Sigmoid colon (tissue), 7 donors: ENCODE data around the gene CCDC57. TPM values are rescaled to one million over a fixed set of nuclear protein-coding genes. Genes with fewer than 3 reads are reported as not detected.

ENCODE experiments used
- DNase-seq: peaks from one replicate; pipeline ENCODE4 v3.0.0-alpha.2; 2019
- H3K27ac ChIP-seq, 4 donors: fragments of 200-600 bp; sonication (generic); one replicate each; pipeline ENCODE4 v1.5.1; 2016 to 2019; ENCODE audit warnings: mild to moderate bottlenecking in 1 of 4
- H3K27me3 ChIP-seq, 3 donors: fragments of 200-600 bp; sonication (generic); one replicate each; pipeline ENCODE4 v1.5.1; 2019; ENCODE audit warnings: mild to moderate bottlenecking in 1 of 3
- H3K36me3 ChIP-seq, 4 donors: fragments of 200-600 bp; sonication (generic); one replicate each; pipeline ENCODE4 v1.5.1; 2016 to 2019
- H3K4me1 ChIP-seq, 4 donors: fragments of 200-600 bp; sonication (generic); one replicate each; pipeline ENCODE4 v1.5.1; 2017 to 2019
- H3K4me3 ChIP-seq, 4 donors: fragments of 200-600 bp; sonication (generic); one replicate each; pipeline ENCODE4 v1.5.1; 2017 to 2019; ENCODE audit warnings: mild to moderate bottlenecking in 2 of 4, moderate library complexity in 1 of 4
- H3K9me3 ChIP-seq, 4 donors: fragments of 200-600 bp in 3 of 4; sonication (generic) in 3 of 4; one replicate each; pipeline versions ENCODE4 v1.5.1 to v1.6.1; 2013 to 2019
- EP300 ChIP-seq, 4 donors: sonication (generic); formaldehyde crosslinking; IDR thresholded peaks; one replicate each; pipeline ENCODE4 v1.6.1; 2017; ENCODE audit warnings: antibody characterized with exemption in 4 of 4
- POLR2A ChIP-seq, 2 donors: fragments of 450-650 bp; IDR thresholded peaks; one replicate each; pipeline ENCODE4 v1.6.1; 2016; ENCODE audit warnings: antibody characterized with exemption in 2 of 2, mild to moderate bottlenecking in 2 of 2, moderate library complexity in 2 of 2
- POLR2AphosphoS5 ChIP-seq, 4 donors: sonication (generic); formaldehyde crosslinking; IDR thresholded peaks; one replicate each; pipeline ENCODE4 v1.6.1; 2017; ENCODE audit warnings: antibody characterized with exemption in 4 of 4
- WGBS, 2 donors: extraction: QIAGEN DNeasy Blood & Tissue Kit; methylation state at CpG; one replicate each; pipeline ENCODE4 v1.1.7; 2013; 5-methylcytosine and 5-hydroxymethylcytosine counted together
- intact Hi-C: fragments of 100-400 bp; cut with DNase I; formaldehyde crosslinking; loops from one replicate; pipeline ENCODE4 v1.15.1; 2023
- polyA plus RNA-seq, 3 donors: library from polyadenylated mRNA; stranded (reverse); fragments of 200-250 nt; gene quantifications; one replicate each; pipeline ENCODE4 v1.2.3, GENCODE V29; 2013
- total RNA-seq, 4 donors: library from RNA; depleted of rRNA; stranded (reverse); fragments of >200 nt; gene quantifications; one replicate each; pipeline ENCODE4 v1.1.0, GENCODE V29; 2016
- TF ChIP-seq, protein P1 (sequence below), 4 experiments: fragments of 450-650 bp in 3 of 4; fragments of 200-600 bp in 1 of 4; IDR thresholded peaks; one replicate each; pipeline ENCODE4 v1.5.1; 2016 to 2019; ENCODE audit warnings: antibody characterized with exemption in 4 of 4, mild to moderate bottlenecking in 3 of 4, moderate library complexity in 2 of 4
- donor health status: healthy with polysubstance abuse.
- donor health status: Bipolar disorder and iron deficiency.
- donor health status: healthy.

CCDC57 gene
- total and polyA plus RNA-seq, 7 donors = 13.3 to 47.8 (median 24.4) TPM

DNA sequence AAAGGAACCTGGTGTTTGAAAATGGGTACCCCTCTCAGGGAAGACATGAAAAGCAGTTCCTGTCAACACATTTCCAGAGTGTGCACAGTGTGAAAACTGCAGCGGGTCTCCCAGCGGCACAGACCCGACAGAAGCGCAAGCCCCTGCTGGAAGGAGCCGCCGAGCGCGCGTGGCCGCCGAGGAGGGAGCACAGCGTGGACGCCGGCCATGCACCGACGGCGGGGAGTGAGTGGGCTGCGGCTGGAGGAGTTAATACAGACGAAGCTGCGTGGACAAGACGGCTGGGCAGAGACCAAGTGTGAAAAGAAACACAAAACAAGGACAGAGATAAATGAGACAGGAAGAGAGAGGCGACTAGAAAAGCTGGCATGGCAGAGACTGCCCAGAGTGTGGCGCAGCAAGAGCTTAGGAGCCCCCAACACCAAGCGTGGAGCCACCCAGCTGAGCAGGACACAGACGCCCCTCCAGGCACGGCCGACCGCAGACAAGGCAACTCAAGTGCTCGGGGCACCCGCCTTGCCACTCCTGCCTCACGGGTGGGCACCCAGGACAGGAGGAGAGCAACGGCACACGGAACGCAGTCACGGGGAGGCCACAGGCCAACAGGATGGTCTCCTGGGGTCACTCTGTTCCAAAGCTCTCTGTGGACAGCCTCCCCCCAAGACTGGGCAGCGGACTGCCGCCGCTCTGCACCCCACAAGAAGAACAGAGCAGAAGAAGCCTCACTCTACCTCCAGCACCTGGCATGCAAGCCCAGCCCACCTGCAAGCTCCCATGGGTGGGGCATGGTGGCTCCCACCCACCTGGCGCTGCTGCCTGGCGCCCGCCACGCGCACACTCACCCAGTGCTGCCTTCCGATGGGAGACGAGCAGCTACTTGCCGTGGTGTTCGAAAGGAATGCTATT lies 32.7 kb upstream of the CCDC57 start:
- Histone ChIP-seq H3K4me1 (peaks cover 0 to 86% (median 80%) of the 10 kb centered on the region in 4 donors), H3K27ac (peak overlapping the region; percentile 79 to 90 (median 86)), H3K27me3 (no peaks in the 10 kb centered on the region), H3K9me3 (no peaks in the 10 kb centered on the region), H3K36me3 (peaks cover 39 to 71% (median 47%) of the 10 kb centered on the region in 4 donors), H3K4me3 (no peak overlapping the region)
- DNase-seq = peak; percentile 73
- WGBS, 2 donors = 90 to 93% methylated on average over 47 of the region's 47 CpGs
- intact Hi-C loops = loop anchor here (2.0 kb wide), 1 partner anchor 21 kb away; no protein-coding TSS in a partner anchor
- TF ChIP-seq EP300 (IDR thresholded peaks at IDR 0.05) (no peak), POLR2A (IDR thresholded peaks at IDR 0.05) (no peak), POLR2AphosphoS5 (IDR thresholded peaks at IDR 0.05) (no peak)
- TF ChIP-seq, protein P1, sequence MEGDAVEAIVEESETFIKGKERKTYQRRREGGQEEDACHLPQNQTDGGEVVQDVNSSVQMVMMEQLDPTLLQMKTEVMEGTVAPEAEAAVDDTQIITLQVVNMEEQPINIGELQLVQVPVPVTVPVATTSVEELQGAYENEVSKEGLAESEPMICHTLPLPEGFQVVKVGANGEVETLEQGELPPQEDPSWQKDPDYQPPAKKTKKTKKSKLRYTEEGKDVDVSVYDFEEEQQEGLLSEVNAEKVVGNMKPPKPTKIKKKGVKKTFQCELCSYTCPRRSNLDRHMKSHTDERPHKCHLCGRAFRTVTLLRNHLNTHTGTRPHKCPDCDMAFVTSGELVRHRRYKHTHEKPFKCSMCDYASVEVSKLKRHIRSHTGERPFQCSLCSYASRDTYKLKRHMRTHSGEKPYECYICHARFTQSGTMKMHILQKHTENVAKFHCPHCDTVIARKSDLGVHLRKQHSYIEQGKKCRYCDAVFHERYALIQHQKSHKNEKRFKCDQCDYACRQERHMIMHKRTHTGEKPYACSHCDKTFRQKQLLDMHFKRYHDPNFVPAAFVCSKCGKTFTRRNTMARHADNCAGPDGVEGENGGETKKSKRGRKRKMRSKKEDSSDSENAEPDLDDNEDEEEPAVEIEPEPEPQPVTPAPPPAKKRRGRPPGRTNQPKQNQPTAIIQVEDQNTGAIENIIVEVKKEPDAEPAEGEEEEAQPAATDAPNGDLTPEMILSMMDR (IDR thresholded peaks at IDR 0.05) = no peak

DNA sequence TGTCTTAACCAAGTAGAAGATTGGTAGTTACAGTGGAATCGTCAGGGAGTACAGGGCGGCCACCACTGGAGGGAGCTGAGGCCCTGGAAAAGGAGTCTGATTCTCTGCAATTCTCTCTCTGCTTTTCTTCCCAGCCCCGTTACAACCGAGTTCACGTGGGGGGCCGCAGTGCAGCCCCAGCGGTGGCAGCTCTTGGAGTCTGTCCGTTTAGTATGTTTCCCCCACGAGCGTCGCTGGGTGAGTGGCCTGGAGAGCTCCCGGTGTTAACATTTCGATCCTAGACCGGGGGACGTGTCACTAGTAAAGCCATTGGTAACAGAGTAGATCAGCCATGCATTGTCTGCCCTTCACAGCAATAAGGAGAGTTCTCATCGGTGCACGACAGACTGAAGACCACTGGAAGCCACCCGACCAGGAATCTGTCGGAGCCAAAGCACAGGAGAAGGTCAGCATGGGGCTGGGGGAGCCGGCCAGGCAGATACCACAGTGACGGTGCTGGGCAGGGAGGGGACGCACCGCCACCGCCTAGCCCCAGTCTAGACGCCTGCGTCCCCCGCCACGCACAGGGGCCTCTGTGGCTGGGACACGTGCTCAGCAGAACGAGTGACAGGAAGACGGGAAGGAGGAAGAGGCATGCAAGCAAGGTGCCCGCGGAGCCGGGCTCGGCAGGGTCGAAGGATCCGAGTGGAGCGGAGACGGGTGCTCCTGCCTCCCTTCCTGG lies 31.9 kb upstream of the CCDC57 start:
- TF ChIP-seq, protein P1 (IDR thresholded peaks at IDR 0.05) = peak; percentile 44 to 66 (median 56)
- TF ChIP-seq POLR2A (IDR thresholded peaks at IDR 0.05) (no peak), EP300 (IDR thresholded peaks at IDR 0.05) (no peak), POLR2AphosphoS5 (IDR thresholded peaks at IDR 0.05) (no peak)
- peak overlapping the region in 3 of 4 donors; percentile 86 to 90 (median 86) for H3K27ac ChIP-seq
- 77 to 86% methylated on average over 39 of the region's 39 CpGs for WGBS, 2 donors

DNA sequence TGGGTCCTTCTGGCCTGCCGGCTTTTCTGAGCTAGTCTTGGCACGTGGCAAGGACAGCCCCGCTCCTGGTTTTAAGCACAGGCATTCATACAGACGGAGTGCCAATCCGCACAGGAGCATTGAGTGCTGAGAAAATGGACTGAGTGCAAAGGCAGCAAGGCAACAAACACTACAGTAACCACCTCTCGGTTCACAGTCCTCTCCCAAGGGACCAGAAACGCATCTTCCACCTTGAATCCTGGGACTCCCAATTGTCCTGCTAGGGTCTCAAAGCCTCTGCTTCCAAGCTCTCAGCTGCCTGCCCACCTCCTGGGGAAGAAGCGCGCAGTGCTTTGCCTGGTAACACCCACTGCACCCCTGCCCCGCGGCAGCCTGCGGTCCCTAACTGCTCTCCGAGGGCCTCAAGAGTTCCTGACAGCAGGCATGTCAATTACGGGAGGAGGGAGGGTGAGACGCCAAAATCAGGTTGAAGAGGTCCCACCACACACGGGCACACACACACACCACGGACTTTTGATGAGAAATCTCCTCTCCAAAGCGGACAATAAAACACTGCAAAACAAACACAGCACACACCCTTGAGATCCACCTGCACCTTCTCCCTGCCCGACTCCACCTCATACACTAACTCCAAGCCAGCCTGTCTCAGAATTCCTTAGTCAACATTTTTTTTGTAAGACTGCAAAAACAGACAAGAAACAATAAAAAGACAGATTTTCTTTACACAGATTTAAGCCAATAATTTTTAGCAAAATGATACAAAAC lies 31.2 kb upstream of the CCDC57 start:
- Histone ChIP-seq H3K4me1 (peaks cover 0 to 95% (median 89%) of the 10 kb centered on the region in 4 donors), H3K27ac (peak overlapping the region; percentile 81 to 90 (median 86)), H3K4me3 (no peak overlapping the region), H3K27me3 (no peaks in the 10 kb centered on the region), H3K9me3 (no peaks in the 10 kb centered on the region), H3K36me3 (peaks cover 23 to 68% (median 34%) of the 10 kb centered on the region in 4 donors)
- WGBS, 2 donors = 63 to 88% methylated on average over 19 of the region's 19 CpGs
- DNase-seq = peak; percentile 53
- no peak for TF ChIP-seq EP300 (IDR thresholded peaks at IDR 0.05)
- no peak for TF ChIP-seq POLR2AphosphoS5 (IDR thresholded peaks at IDR 0.05)
- TF ChIP-seq, protein P1 (IDR thresholded peaks at IDR 0.05) = no peak
- no peak for TF ChIP-seq POLR2A (IDR thresholded peaks at IDR 0.05)
- intact Hi-C loops = no loop called here

More for the DNA sequence above, 31.9 kb upstream of the CCDC57 start:
- Histone ChIP-seq H3K36me3 (peaks cover 30 to 68% (median 40%) of the 10 kb centered on the region in 4 donors), H3K27me3 (no peaks in the 10 kb centered on the region), H3K9me3 (no peaks in the 10 kb centered on the region), H3K4me1 (peaks cover 0 to 88% (median 81%) of the 10 kb centered on the region in 4 donors), H3K4me3 (no peak overlapping the region)
- DNase-seq = peak; percentile 69
- intact Hi-C loops = no loop called here

DNA sequence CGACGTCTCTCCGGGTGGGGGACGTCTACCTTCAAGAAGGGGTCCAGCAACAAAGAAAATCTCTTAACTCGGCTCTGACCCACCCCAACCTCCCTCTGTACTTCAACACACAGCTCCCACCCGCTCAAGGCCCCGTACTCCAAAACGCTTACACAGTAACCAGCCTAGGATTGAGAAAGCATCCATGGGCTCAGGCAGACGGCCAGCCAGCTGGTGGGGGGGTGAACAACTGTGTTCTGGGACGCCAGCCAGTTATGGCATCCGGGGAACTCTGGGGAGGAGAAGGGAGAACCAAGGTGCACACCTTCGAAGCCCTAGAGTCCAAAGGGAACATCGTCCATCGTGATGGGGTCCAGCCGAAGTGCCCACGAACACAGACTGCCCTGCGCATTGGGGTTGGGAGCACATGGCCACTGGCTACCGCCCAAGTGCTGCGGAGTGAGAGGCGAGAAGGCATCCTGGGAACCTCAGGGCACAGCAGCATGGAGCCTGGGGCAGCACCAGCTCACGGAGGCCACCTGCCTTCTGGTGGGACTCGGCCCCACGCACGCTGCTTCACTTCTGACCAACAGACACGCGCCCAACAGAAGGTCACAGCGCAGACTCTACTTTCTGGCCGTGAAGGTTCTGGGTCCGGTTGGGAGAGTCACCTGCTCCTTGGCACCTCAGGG lies 30.5 kb upstream of the CCDC57 start:
- Histone ChIP-seq H3K4me1 (peaks cover 0 to 98% (median 92%) of the 10 kb centered on the region in 4 donors), H3K9me3 (no peaks in the 10 kb centered on the region), H3K4me3 (no peak overlapping the region), H3K27ac (peak overlapping the region; percentile 81 to 90 (median 86)), H3K36me3 (peaks cover 16 to 62% (median 26%) of the 10 kb centered on the region in 4 donors), H3K27me3 (no peaks in the 10 kb centered on the region)
- peak; percentile 95 for DNase-seq
- TF ChIP-seq EP300 (IDR thresholded peaks at IDR 0.05) (no peak), POLR2A (IDR thresholded peaks at IDR 0.05) (no peak), POLR2AphosphoS5 (IDR thresholded peaks at IDR 0.05) (peak; percentile 35 to 69 (median 54))
- TF ChIP-seq, protein P1 (IDR thresholded peaks at IDR 0.05) = no peak
- intact Hi-C loops = no loop called here
- 72 to 78% methylated on average over 29 of the region's 29 CpGs for WGBS, 2 donors
